ENCODE data around the gene SEMA4F. TPM values are rescaled to one million over a fixed set of nuclear protein-coding genes. Genes with fewer than 3 reads are reported as not detected.

Gene SEMA4F
- total and polyA plus RNA-seq, 2 experiments from 2014 or later: 8.3 to 8.6 TPM

DNA sequence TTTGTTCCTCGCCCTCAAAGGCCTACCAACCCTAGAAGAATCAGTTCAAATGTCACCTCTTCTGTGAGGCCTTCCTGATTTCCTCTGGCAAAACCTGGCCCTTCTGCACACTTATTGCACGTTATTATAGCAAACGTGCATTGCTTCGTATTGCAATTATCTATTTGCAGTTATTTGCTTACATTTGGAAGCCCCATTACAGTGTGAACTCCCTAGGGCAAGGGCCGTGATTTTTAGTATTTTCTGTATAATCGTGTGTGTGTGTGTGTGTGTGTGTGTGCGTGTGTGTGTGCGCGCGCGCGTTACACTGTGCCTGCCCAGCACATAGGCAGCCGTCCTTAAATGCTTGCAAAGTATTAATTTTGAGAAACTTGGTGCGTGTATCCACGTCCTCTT, 460 bp upstream of the SEMA4F start:
- no peaks in the 10 kb centered on the region for H3K36me3 ChIP-seq
- H3K27me3 ChIP-seq: peaks cover 40% of the 10 kb centered on the region
- H3K9me3 ChIP-seq (ENCODE audit: low read depth): no peaks in the 10 kb centered on the region
- no peak for DNase-seq (ENCODE audit: low read depth in 1 of 2, low spot score in 1 of 2)
- no peaks in the 10 kb centered on the region for H3K4me1 ChIP-seq (ENCODE audit: low read depth)
- H3K4me3 ChIP-seq: peak overlapping the region; percentile 61
- no peak overlapping the region for H3K27ac ChIP-seq
- TF ChIP-seq CTCF (IDR thresholded peaks at IDR 0.05; ENCODE audit: low read depth, low read length): no peak

- H3K27ac ChIP-seq: no peak overlapping the region
- no peak for TF ChIP-seq CTCF (IDR thresholded peaks at IDR 0.05; ENCODE audit: low read depth, low read length)
- no peaks in the 10 kb centered on the region for H3K4me1 ChIP-seq (ENCODE audit: low read depth)
- no peaks in the 10 kb centered on the region for H3K36me3 ChIP-seq
- H3K9me3 ChIP-seq (ENCODE audit: low read depth): no peaks in the 10 kb centered on the region
- no peak for DNase-seq (ENCODE audit: low read depth in 1 of 2, low spot score in 1 of 2)
- peaks cover 40% of the 10 kb centered on the region for H3K27me3 ChIP-seq
- no peak overlapping the region for H3K4me3 ChIP-seq
Measured at GRCh38 chr2:74655579-74655978, 1.5 kb downstream of the SEMA4F start.

GRCh38 chr2:74658516-74658915, 4.5 kb downstream of the SEMA4F start:
- no peak for TF ChIP-seq CTCF (IDR thresholded peaks at IDR 0.05; ENCODE audit: low read depth, low read length)
- H3K36me3 ChIP-seq: no peaks in the 10 kb centered on the region
- no peaks in the 10 kb centered on the region for H3K9me3 ChIP-seq (ENCODE audit: low read depth)
- no peak overlapping the region for H3K27ac ChIP-seq
- peaks cover 41% of the 10 kb centered on the region for H3K27me3 ChIP-seq
- peak in 1 of 2 donors; percentile 49 for DNase-seq (ENCODE audit: low read depth in 1 of 2, low spot score in 1 of 2)
- no peaks in the 10 kb centered on the region for H3K4me1 ChIP-seq (ENCODE audit: low read depth)
- no peak overlapping the region for H3K4me3 ChIP-seq

GRCh38 chr2:74659462-74659861, 5.4 kb downstream of the SEMA4F start:
- H3K27ac ChIP-seq: no peak overlapping the region
- TF ChIP-seq CTCF (IDR thresholded peaks at IDR 0.05; ENCODE audit: low read depth, low read length): no peak
- no peak overlapping the region for H3K4me3 ChIP-seq
- no peaks in the 10 kb centered on the region for H3K36me3 ChIP-seq
- peaks cover 40% of the 10 kb centered on the region for H3K27me3 ChIP-seq
- H3K9me3 ChIP-seq (ENCODE audit: low read depth): no peaks in the 10 kb centered on the region
- DNase-seq (ENCODE audit: low read depth in 1 of 2, low spot score in 1 of 2): no peak
- no peaks in the 10 kb centered on the region for H3K4me1 ChIP-seq (ENCODE audit: low read depth)

DNA sequence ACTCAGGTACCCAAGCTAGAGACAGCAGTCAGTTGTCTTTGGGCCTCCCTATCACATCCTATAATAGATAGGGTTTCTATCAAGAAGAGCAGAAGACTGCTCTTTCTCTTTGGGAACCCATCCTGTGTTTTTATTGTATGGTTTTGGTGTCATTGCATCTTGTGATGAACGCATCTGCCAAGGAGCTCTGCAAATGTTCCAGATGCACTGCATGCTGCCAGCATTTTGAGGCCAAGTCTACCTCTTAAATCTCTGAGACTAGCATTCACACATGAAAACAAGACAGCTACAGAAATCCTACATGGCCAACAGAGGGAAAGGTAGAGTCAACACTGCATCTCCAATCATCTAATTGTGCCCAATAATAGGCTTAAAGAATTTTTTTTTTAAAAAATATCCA, 14.0 kb downstream of the SEMA4F start:
- H3K9me3 ChIP-seq (ENCODE audit: low read depth): no peaks in the 10 kb centered on the region
- no peak overlapping the region for H3K4me3 ChIP-seq
- no peak for DNase-seq (ENCODE audit: low read depth in 1 of 2, low spot score in 1 of 2)
- no peak overlapping the region for H3K27ac ChIP-seq
- no peaks in the 10 kb centered on the region for H3K4me1 ChIP-seq (ENCODE audit: low read depth)
- no peaks in the 10 kb centered on the region for H3K36me3 ChIP-seq
- no peaks in the 10 kb centered on the region for H3K27me3 ChIP-seq
- no peak for TF ChIP-seq CTCF (IDR thresholded peaks at IDR 0.05; ENCODE audit: low read depth, low read length)

GRCh38 chr2:74670263-74670662, 16.2 kb downstream of the SEMA4F start:
- Histone ChIP-seq H3K36me3 (no peaks in the 10 kb centered on the region), H3K27ac (no peak overlapping the region), H3K27me3 (no peaks in the 10 kb centered on the region), H3K4me1 (ENCODE audit: low read depth) (no peaks in the 10 kb centered on the region), H3K4me3 (no peak overlapping the region), H3K9me3 (ENCODE audit: low read depth) (no peaks in the 10 kb centered on the region)
- no peak for DNase-seq (ENCODE audit: low read depth in 1 of 2, low spot score in 1 of 2)
- no peak for TF ChIP-seq CTCF (IDR thresholded peaks at IDR 0.05; ENCODE audit: low read depth, low read length)

Data from cardiac muscle cell (in vitro differentiated cells and primary cell).